IPS-20b (cell line): ENCODE measurements around the gene ERVMER34-1.
A peak's percentile ranks its signal among the peaks of the same experiment; 100 is the strongest.

ENCODE experiments used
- H3K27ac ChIP-seq: one replicate; pipeline ENCODE4 v1.5.1; 2013; ENCODE audit warnings: low read length
- H3K27me3 ChIP-seq: 2 replicates; pipeline ENCODE4 v1.6.1; 2013; ENCODE audit warnings: mild to moderate bottlenecking, low read length, inconsistent platforms; ENCODE audit not compliant: insufficient read depth
- H3K36me3 ChIP-seq: 2 replicates; pipeline ENCODE4 v1.6.1; 2013; ENCODE audit warnings: low read depth, mild to moderate bottlenecking, inconsistent platforms, low read length, moderate library complexity; ENCODE audit not compliant: insufficient read depth
- H3K4me1 ChIP-seq: 2 replicates; pipeline ENCODE4 v1.6.1; 2013; ENCODE audit warnings: mild to moderate bottlenecking, control low read depth, inconsistent platforms, low read length, moderate library complexity; ENCODE audit not compliant: insufficient read depth
- H3K4me3 ChIP-seq: 2 replicates; pipeline ENCODE4 v1.5.1; 2013; ENCODE audit warnings: mild to moderate bottlenecking, low read length, inconsistent platforms
- H3K9ac ChIP-seq: 2 replicates; pipeline ENCODE4 v1.6.1; 2013; ENCODE audit warnings: low read depth, mild to moderate bottlenecking, inconsistent platforms, low read length, moderate library complexity
- H3K9me3 ChIP-seq: 2 replicates; pipeline ENCODE4 v1.6.1; 2013; ENCODE audit warnings: mild to moderate bottlenecking, low read depth, low read length, inconsistent platforms; ENCODE audit not compliant: insufficient read depth

ERVMER34-1 gene

GRCh38 chr4:52750819-52751486 is at the start of gene ERVMER34-1:
Gene ERVMER34-1, minus strand, starts transcription at chr4:52751425. Its CDS starts 5,905 bp downstream, at chr4:52745520.
- no peaks in the 10 kb centered on the region for H3K4me1 ChIP-seq
- H3K36me3 ChIP-seq: peaks cover 14% of the 10 kb centered on the region; the same call in 1 of the 2 replicates
- peak within 1 kb of the TSS; percentile 66; the same call in 1 of the 2 replicates for H3K4me3 ChIP-seq
- no peaks in the 10 kb centered on the region for H3K9me3 ChIP-seq
- H3K27me3 ChIP-seq: peaks cover 37% of the 10 kb centered on the region
- peak within 1 kb of the TSS; percentile 72; the same call in 1 of the 2 replicates for H3K9ac ChIP-seq
- H3K27ac ChIP-seq: no peak within 1 kb of the TSS

GRCh38 chr4:52799813-52800212 is 48.6 kb upstream of the ERVMER34-1 start:
- no peaks in the 10 kb centered on the region for H3K36me3 ChIP-seq
- H3K4me3 ChIP-seq: no peak overlapping the region
- H3K27me3 ChIP-seq: no peaks in the 10 kb centered on the region
- H3K4me1 ChIP-seq: peaks cover 8% of the 10 kb centered on the region
- H3K9ac ChIP-seq: no peak overlapping the region
- no peak overlapping the region for H3K27ac ChIP-seq
- H3K9me3 ChIP-seq: no peaks in the 10 kb centered on the region; the same call in 1 of the 2 replicates

- H3K36me3 ChIP-seq: no peaks in the 10 kb centered on the region
- H3K4me3 ChIP-seq: no peak overlapping the region
- H3K27me3 ChIP-seq: no peaks in the 10 kb centered on the region
These were observed 44.3 kb upstream of the ERVMER34-1 start for GRCh38 chr4:52795533-52795932.

GRCh38 chr4:52791936-52792335 is 40.7 kb upstream of the ERVMER34-1 start:
- no peaks in the 10 kb centered on the region for H3K9me3 ChIP-seq
- no peaks in the 10 kb centered on the region for H3K36me3 ChIP-seq
- 0 out of 2 replicates have a peak, but pooled peaks cover 2% of the 10 kb centered on the region for H3K4me1 ChIP-seq
- no peak overlapping the region for H3K4me3 ChIP-seq
- no peaks in the 10 kb centered on the region for H3K27me3 ChIP-seq
- H3K9ac ChIP-seq: no peak overlapping the region
- no peak overlapping the region for H3K27ac ChIP-seq

More at GRCh38 chr4:52795533-52795932, 44.3 kb upstream of the ERVMER34-1 start:
- Histone ChIP-seq H3K9ac (no peak overlapping the region), H3K9me3 (no peaks in the 10 kb centered on the region; the same call in 1 of the 2 replicates), H3K27ac (no peak overlapping the region), H3K4me1 (peaks cover 8% of the 10 kb centered on the region)

GRCh38 chr4:52789774-52790173 is 38.5 kb upstream of the ERVMER34-1 start:
- H3K27ac ChIP-seq: no peak overlapping the region
- H3K4me3 ChIP-seq: no peak overlapping the region
- H3K9ac ChIP-seq: no peak overlapping the region
- H3K36me3 ChIP-seq: no peaks in the 10 kb centered on the region
- H3K4me1 ChIP-seq: 0 out of 2 replicates have a peak, but pooled peaks cover 2% of the 10 kb centered on the region
- no peaks in the 10 kb centered on the region for H3K27me3 ChIP-seq
- H3K9me3 ChIP-seq: no peaks in the 10 kb centered on the region

GRCh38 chr4:52788806-52789205 is 37.6 kb upstream of the ERVMER34-1 start:
- Histone ChIP-seq H3K27me3 (no peaks in the 10 kb centered on the region), H3K27ac (no peak overlapping the region), H3K9me3 (no peaks in the 10 kb centered on the region)

GRCh38 chr4:52783069-52783468 is 31.8 kb upstream of the ERVMER34-1 start:
- Histone ChIP-seq H3K27ac (no peak overlapping the region), H3K9ac (no peak overlapping the region), H3K27me3 (no peaks in the 10 kb centered on the region), H3K36me3 (no peaks in the 10 kb centered on the region), H3K4me3 (no peak overlapping the region), H3K9me3 (no peaks in the 10 kb centered on the region; the same call in 1 of the 2 replicates), H3K4me1 (no peaks in the 10 kb centered on the region)

More at GRCh38 chr4:52788806-52789205, 37.6 kb upstream of the ERVMER34-1 start:
- Histone ChIP-seq H3K4me1 (0 out of 2 replicates have a peak, but pooled peaks cover 2% of the 10 kb centered on the region), H3K36me3 (no peaks in the 10 kb centered on the region), H3K9ac (no peak overlapping the region), H3K4me3 (no peak overlapping the region)

- Histone ChIP-seq H3K36me3 (no peaks in the 10 kb centered on the region), H3K4me3 (no peak overlapping the region), H3K4me1 (no peaks in the 10 kb centered on the region), H3K9me3 (no peaks in the 10 kb centered on the region; the same call in 1 of the 2 replicates), H3K9ac (no peak overlapping the region), H3K27me3 (no peaks in the 10 kb centered on the region), H3K27ac (no peak overlapping the region)
These were observed 29.6 kb upstream of the ERVMER34-1 start for GRCh38 chr4:52780617-52781354.

- H3K9me3 ChIP-seq: no peaks in the 10 kb centered on the region; the same call in 1 of the 2 replicates
- no peak overlapping the region for H3K9ac ChIP-seq
- no peak overlapping the region for H3K4me3 ChIP-seq
- no peaks in the 10 kb centered on the region for H3K36me3 ChIP-seq
- H3K27me3 ChIP-seq: no peaks in the 10 kb centered on the region
- H3K27ac ChIP-seq: no peak overlapping the region
- no peaks in the 10 kb centered on the region for H3K4me1 ChIP-seq
These were observed 29.0 kb upstream of the ERVMER34-1 start for GRCh38 chr4:52780206-52780605.

- Histone ChIP-seq H3K4me1 (no peaks in the 10 kb centered on the region; the same call in 1 of the 2 replicates), H3K9ac (no peak overlapping the region), H3K36me3 (no peaks in the 10 kb centered on the region), H3K4me3 (no peak overlapping the region), H3K27ac (no peak overlapping the region), H3K27me3 (no peaks in the 10 kb centered on the region), H3K9me3 (no peaks in the 10 kb centered on the region)
These were observed 9.0 kb upstream of the ERVMER34-1 start for GRCh38 chr4:52760256-52760655.

- Histone ChIP-seq H3K27me3 (peaks cover 31% of the 10 kb centered on the region), H3K4me1 (no peaks in the 10 kb centered on the region)
These were observed 4.2 kb upstream of the ERVMER34-1 start for GRCh38 chr4:52755426-52755825.

More at GRCh38 chr4:52755426-52755825, 4.2 kb upstream of the ERVMER34-1 start:
- Histone ChIP-seq H3K36me3 (no peaks in the 10 kb centered on the region), H3K9me3 (no peaks in the 10 kb centered on the region), H3K4me3 (no peak overlapping the region), H3K27ac (no peak overlapping the region), H3K9ac (no peak overlapping the region)
